Neuronal stem cell (in vitro differentiated cells): ENCODE results near the gene FLT3LG.
"Not testable (repeated sequence)": the region's sequence is repeated elsewhere in the genome, so short reads cannot be mapped to it uniquely, and the experiment has no call there.

Experiments used
- DNase-seq: peaks from one replicate; pipeline ENCODE4 v3.0.0-alpha.2; 2013; ENCODE audit warnings: low spot score
- H2AFZ ChIP-seq: one replicate; pipeline ENCODE4 v1.6.1; 2013; ENCODE audit warnings: mild to moderate bottlenecking, low read length, inconsistent platforms
- H2AK5ac ChIP-seq: 2 replicates; pipeline ENCODE4 v1.6.1; 2013; ENCODE audit warnings: low read depth, mild to moderate bottlenecking, inconsistent platforms, low read length, moderate library complexity, mixed read lengths
- H2BK120ac ChIP-seq: 2 replicates; pipeline ENCODE4 v1.6.1; 2013; ENCODE audit warnings: low read depth, mild to moderate bottlenecking, inconsistent platforms, low read length, moderate library complexity, mixed read lengths
- H2BK12ac ChIP-seq: one replicate; pipeline ENCODE4 v1.6.1; 2013; ENCODE audit warnings: low read length, inconsistent platforms
- H2BK15ac ChIP-seq: 2 replicates; pipeline ENCODE4 v1.6.1; 2013; ENCODE audit warnings: mild to moderate bottlenecking, low read length, inconsistent platforms, mixed read lengths
- H2BK5ac ChIP-seq: one replicate; pipeline ENCODE4 v1.6.1; 2013; ENCODE audit warnings: inconsistent platforms, mild to moderate bottlenecking, low read length, moderate library complexity
- H3K14ac ChIP-seq: one replicate; pipeline ENCODE4 v1.6.1; 2013; ENCODE audit warnings: low read length, inconsistent platforms
- H3K18ac ChIP-seq: 2 replicates; pipeline ENCODE4 v1.6.1; 2013; ENCODE audit warnings: low read length, inconsistent platforms
- H3K23ac ChIP-seq: 2 replicates; pipeline ENCODE4 v1.6.1; 2013; ENCODE audit warnings: low read depth, mild to moderate bottlenecking, mixed read lengths, low read length, inconsistent platforms; ENCODE audit not compliant: poor library complexity
- H3K27ac ChIP-seq: replicated peaks from 3 replicates; pipeline ENCODE4 v1.5.1; 2013; ENCODE audit warnings: low read length, inconsistent platforms
- H3K27me3 ChIP-seq, 3 experiments: 2 replicates each; pipeline ENCODE4 v1.6.1; 2013; ENCODE audit warnings: low read length in 3 of 3, mild to moderate bottlenecking in 2 of 3, inconsistent platforms in 1 of 3, low read depth in 1 of 3, mixed read lengths in 1 of 3, moderate library complexity in 1 of 3; ENCODE audit not compliant: control insufficient read depth in 3 of 3, insufficient read depth in 3 of 3
- H3K36me3 ChIP-seq, 2 donors: replicated peaks in 1 of 2; 2 replicates each; pipeline ENCODE4 v1.6.1; 2013; ENCODE audit warnings: low read length in 2 of 2; ENCODE audit not compliant: control insufficient read depth in 2 of 2, insufficient read depth in 2 of 2
- H3K4ac ChIP-seq: 2 replicates; pipeline ENCODE4 v1.6.1; 2013; ENCODE audit warnings: inconsistent platforms, mild to moderate bottlenecking, low read length, moderate library complexity
- H3K4me1 ChIP-seq, 2 donors: 1 replicate in 1 of 2; 2 replicates in 1 of 2; pipeline ENCODE4 v1.6.1; 2013; ENCODE audit warnings: low read length in 2 of 2, low read depth in 1 of 2; ENCODE audit not compliant: control insufficient read depth in 2 of 2, insufficient read depth in 1 of 2
- H3K4me2 ChIP-seq: one replicate; pipeline ENCODE4 v1.6.1; 2013; ENCODE audit warnings: mild to moderate bottlenecking, low read length, inconsistent platforms; ENCODE audit not compliant: insufficient read depth, poor library complexity, severe bottlenecking
- H3K4me3 ChIP-seq, 2 donors: 2 replicates each; pipeline ENCODE4 v1.5.1; 2013; ENCODE audit warnings: low read length in 2 of 2, mild to moderate bottlenecking in 2 of 2, inconsistent platforms in 1 of 2, moderate library complexity in 1 of 2
- H3K79me1 ChIP-seq: one replicate; pipeline ENCODE4 v1.6.1; 2013; ENCODE audit warnings: low read depth, mild to moderate bottlenecking, inconsistent platforms, low read length, moderate library complexity
- H3K9ac ChIP-seq: one replicate; pipeline ENCODE4 v1.6.1; 2013; ENCODE audit warnings: mild to moderate bottlenecking, low read depth, low read length, inconsistent platforms; ENCODE audit not compliant: poor library complexity
- H3K9me3 ChIP-seq, 2 donors: replicated peaks in 1 of 2; 2 replicates each; pipeline versions ENCODE3 to v1.6.1; 2013; ENCODE audit warnings: low read length in 2 of 2, mild to moderate bottlenecking in 2 of 2, inconsistent platforms in 1 of 2, low read depth in 1 of 2, mixed read lengths in 1 of 2, moderate library complexity in 1 of 2; ENCODE audit not compliant: control insufficient read depth in 2 of 2, insufficient read depth in 1 of 2
- H4K8ac ChIP-seq: one replicate; pipeline ENCODE4 v1.6.1; 2013; ENCODE audit warnings: low read depth, mild to moderate bottlenecking, inconsistent platforms, low read length, moderate library complexity
- H4K91ac ChIP-seq: one replicate; pipeline ENCODE4 v1.6.1; 2013; ENCODE audit warnings: low read length, low read depth, mild to moderate bottlenecking, inconsistent platforms; ENCODE audit not compliant: poor library complexity
- WGBS, 2 donors: extraction: QIAGEN DNeasy Blood & Tissue Kit; methylation state at CpG; one replicate each; pipeline ENCODE4 v1.1.7; 2013; ENCODE audit warnings: missing lambda C conversion rate in 2 of 2, mixed read lengths in 1 of 2; ENCODE audit not compliant: insufficient read length in 2 of 2, insufficient replicate concordance in 1 of 2; ENCODE audit errors: extremely low coverage in 2 of 2; 5-methylcytosine and 5-hydroxymethylcytosine counted together

Gene FLT3LG

GRCh38 chr19:49442354-49442753 is 31.7 kb upstream of the FLT3LG start:
- Histone ChIP-seq H3K14ac (no peak overlapping the region), H2BK15ac (no peak overlapping the region), H3K36me3 (peaks cover 9 to 10% of the 10 kb centered on the region in 2 donors), H3K4me3 (peak overlapping the region in 1 of 2 donors; percentile 25), H4K91ac (no peak overlapping the region), H3K9ac (no peak overlapping the region), H2BK120ac (no peak overlapping the region), H4K8ac (no peak overlapping the region), H3K9me3 (no peaks in the 10 kb centered on the region), H3K4me1 (peaks cover 0 to 10% of the 10 kb centered on the region in 2 donors), H3K27ac (no peak overlapping the region), H2AK5ac (peak overlapping the region; percentile 3), H2AFZ (peak overlapping the region; percentile 99), H3K23ac (no peak overlapping the region), H3K4me2 (peak overlapping the region; percentile 53), H3K27me3 (peaks cover 9 to 50% (median 50%) of the 10 kb centered on the region in 3 experiments), H3K4ac (no peak overlapping the region), H3K79me1 (peaks cover 1% of the 10 kb centered on the region), H3K18ac (peak overlapping the region; percentile 50), H2BK12ac (no peak overlapping the region), H2BK5ac (no peak overlapping the region)
- no CpG with 5 or more reads among the region's 11 CpGs for WGBS, 2 donors
- no peak for DNase-seq

- no peak overlapping the region for H4K8ac ChIP-seq
- peak overlapping the region; percentile 99 for H2AFZ ChIP-seq
- peaks cover 8 to 45% (median 45%) of the 10 kb centered on the region in 3 experiments for H3K27me3 ChIP-seq
- peak overlapping the region; percentile 95 for H3K18ac ChIP-seq
- H3K4me1 ChIP-seq, result peaks cover 0 to 10% of the 10 kb centered on the region in 2 donors
- H3K14ac ChIP-seq, result peak overlapping the region; percentile 8
- peak; percentile 92 for DNase-seq
- WGBS, 2 donors, result no CpG with 5 or more reads among the region's 43 CpGs
- H4K91ac ChIP-seq, result no peak overlapping the region
- H3K36me3 ChIP-seq, result peaks cover 12 to 15% of the 10 kb centered on the region in 2 donors
- no peak overlapping the region for H2BK120ac ChIP-seq
- H3K27ac ChIP-seq, result peak overlapping the region; percentile 82
- no peaks in the 10 kb centered on the region for H3K9me3 ChIP-seq
- H3K9ac ChIP-seq, result peak overlapping the region; percentile 92
- peak overlapping the region; percentile 98 for H3K4ac ChIP-seq
- H2BK12ac ChIP-seq, result peak overlapping the region; percentile 90
- peaks cover 4% of the 10 kb centered on the region for H3K79me1 ChIP-seq
- peak overlapping the region; percentile 75 for H2BK5ac ChIP-seq
- peak overlapping the region; percentile 47 to 84 for H3K4me3 ChIP-seq
- H3K4me2 ChIP-seq, result peak overlapping the region; percentile 100
- H3K23ac ChIP-seq, result peak overlapping the region; percentile 80
- H2AK5ac ChIP-seq, result no peak overlapping the region
- peak overlapping the region; percentile 94 for H2BK15ac ChIP-seq
Measured at GRCh38 chr19:49442771-49443365, 31.1 kb upstream of the FLT3LG start.

GRCh38 chr19:49443366-49444099 is 30.5 kb upstream of the FLT3LG start:
- Histone ChIP-seq H3K9ac (peak overlapping the region; percentile 92), H3K9me3 (no peaks in the 10 kb centered on the region), H4K91ac (no peak overlapping the region), H3K4ac (peak overlapping the region; percentile 98), H3K4me1 (peaks cover 0 to 12% of the 10 kb centered on the region in 2 donors), H3K4me3 (peak overlapping the region; percentile 47 to 84), H2AFZ (peak overlapping the region; percentile 99), H2AK5ac (no peak overlapping the region), H3K79me1 (peaks cover 8% of the 10 kb centered on the region), H2BK15ac (peak overlapping the region; percentile 94), H3K23ac (peak overlapping the region; percentile 80), H3K18ac (peak overlapping the region; percentile 95), H3K4me2 (peak overlapping the region; percentile 100), H3K27ac (peak overlapping the region; percentile 82), H2BK120ac (no peak overlapping the region), H2BK5ac (peak overlapping the region; percentile 75), H4K8ac (no peak overlapping the region), H3K27me3 (peaks cover 8 to 38% (median 38%) of the 10 kb centered on the region in 3 experiments), H3K36me3 (peaks cover 18 to 22% of the 10 kb centered on the region in 2 donors), H3K14ac (no peak overlapping the region), H2BK12ac (peak overlapping the region; percentile 90)
- DNase-seq, result peak; percentile 96
- no CpG with 5 or more reads among the region's 47 CpGs for WGBS, 2 donors

GRCh38 chr19:49444100-49444700 is 29.8 kb upstream of the FLT3LG start:
- H4K91ac ChIP-seq, H3K4ac ChIP-seq, H3K18ac ChIP-seq, H3K4me3 ChIP-seq, DNase-seq, H3K9ac ChIP-seq, H3K27ac ChIP-seq, H2AK5ac ChIP-seq, H3K9me3 ChIP-seq, H2BK12ac ChIP-seq, H3K23ac ChIP-seq, H2BK15ac ChIP-seq, H3K4me2 ChIP-seq, H3K14ac ChIP-seq, H3K79me1 ChIP-seq, H2BK120ac ChIP-seq, H2BK5ac ChIP-seq, H4K8ac ChIP-seq: not testable (repeated sequence)
- peak overlapping the region; percentile 99 for H2AFZ ChIP-seq
- H3K36me3 ChIP-seq, result peaks cover 23 to 28% of the 10 kb centered on the region in 2 donors
- peaks cover 8 to 32% (median 32%) of the 10 kb centered on the region in 3 experiments for H3K27me3 ChIP-seq
- H3K4me1 ChIP-seq, result peaks cover 0 to 12% of the 10 kb centered on the region in 2 donors
- no CpG with 5 or more reads among the region's 5 CpGs for WGBS, 2 donors
